ENCODE results near the gene CD200R1.

CD200R1 gene

GRCh38 chr3:112990672-112991602, 16.0 kb upstream of the CD200R1 start, which contains the start of gene GTPBP8:
TSS of gene GTPBP8 (plus strand) at chr3:112990984. CDS start at chr3:112991000, 16 bp downstream.
- in situ Hi-C loops (cut with HindIII; ENCODE audit: low pct_unique_long_range_greater_than_20kb, low sequenced_read_pairs) = loop anchor here (25.0 kb wide), 1 partner anchor 354 kb away; the partner anchor contains the start of gene CCDC80
- DNase-seq (ENCODE audit: low read depth in 1 of 2, low spot score in 1 of 2) = peak; percentile 76 to 92
- TF ChIP-seq JUND (IDR thresholded peaks at IDR 0.05; ENCODE audit: low read depth) = no peak

GRCh38 chr3:112987710-112988334, 12.9 kb upstream of the CD200R1 start:
- no peak for DNase-seq (ENCODE audit: low read depth in 1 of 2, low spot score in 1 of 2)
- no peak for TF ChIP-seq JUND (IDR thresholded peaks at IDR 0.05; ENCODE audit: low read depth)
- in situ Hi-C loops (cut with HindIII; ENCODE audit: low pct_unique_long_range_greater_than_20kb, low sequenced_read_pairs) = loop anchor here (25.0 kb wide), 1 partner anchor 351 kb away; the partner anchor contains the start of gene CCDC80

DNA sequence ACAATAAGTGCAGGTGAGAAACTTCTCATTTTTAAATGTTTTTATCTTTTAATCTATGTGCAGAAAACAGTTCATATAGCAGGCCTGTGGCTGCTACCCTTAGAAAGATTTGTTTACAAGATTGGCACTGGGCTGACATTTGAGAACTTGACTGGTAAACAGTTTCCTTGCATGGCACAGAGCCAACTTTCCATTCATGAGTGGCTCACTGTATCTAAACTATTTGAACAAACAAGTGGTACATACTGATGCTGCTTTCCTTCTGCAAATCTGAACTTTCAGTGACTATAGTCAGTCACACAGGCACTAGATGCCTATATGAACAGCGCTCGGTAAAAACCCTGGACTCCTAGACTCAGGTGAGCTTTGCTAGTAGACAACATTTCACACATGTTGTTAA, 9.6 kb upstream of the CD200R1 start:
- DNase-seq (ENCODE audit: low read depth in 1 of 2, low spot score in 1 of 2) = peak in 1 of 2 experiments; percentile 46
- in situ Hi-C loops (cut with HindIII; ENCODE audit: low pct_unique_long_range_greater_than_20kb, low sequenced_read_pairs) = loop anchor here (25.0 kb wide), 1 partner anchor 347 kb away; the partner anchor contains the start of gene CCDC80

DNA sequence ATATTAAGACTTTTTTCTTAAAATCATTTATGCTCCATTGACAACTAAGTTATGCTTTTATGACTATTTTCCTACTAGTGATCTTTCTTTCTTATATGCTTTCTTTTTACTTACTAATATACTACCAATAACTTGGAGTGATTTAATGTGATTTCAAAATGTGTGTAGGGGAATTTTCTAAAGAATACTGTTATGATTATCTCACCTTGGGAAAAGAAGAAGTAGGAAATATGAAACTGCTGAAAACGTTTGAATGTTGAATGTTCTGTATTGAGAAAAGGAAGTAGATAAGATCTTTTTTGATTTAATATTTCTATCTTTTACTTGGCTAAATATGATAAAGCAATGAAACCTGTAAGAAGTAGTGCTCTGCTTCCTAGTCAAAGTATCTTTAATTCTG, 7.8 kb upstream of the CD200R1 start:
- TF ChIP-seq JUND (IDR thresholded peaks at IDR 0.05; ENCODE audit: low read depth) = no peak
- DNase-seq (ENCODE audit: low read depth in 1 of 2, low spot score in 1 of 2) = no peak
- in situ Hi-C loops (cut with HindIII; ENCODE audit: low pct_unique_long_range_greater_than_20kb, low sequenced_read_pairs) = loop anchor here (25.0 kb wide), 1 partner anchor 345 kb away; the partner anchor contains the start of gene CCDC80

More for the DNA sequence above, 9.6 kb upstream of the CD200R1 start:
- TF ChIP-seq JUND (IDR thresholded peaks at IDR 0.05; ENCODE audit: low read depth) = no peak

DNA sequence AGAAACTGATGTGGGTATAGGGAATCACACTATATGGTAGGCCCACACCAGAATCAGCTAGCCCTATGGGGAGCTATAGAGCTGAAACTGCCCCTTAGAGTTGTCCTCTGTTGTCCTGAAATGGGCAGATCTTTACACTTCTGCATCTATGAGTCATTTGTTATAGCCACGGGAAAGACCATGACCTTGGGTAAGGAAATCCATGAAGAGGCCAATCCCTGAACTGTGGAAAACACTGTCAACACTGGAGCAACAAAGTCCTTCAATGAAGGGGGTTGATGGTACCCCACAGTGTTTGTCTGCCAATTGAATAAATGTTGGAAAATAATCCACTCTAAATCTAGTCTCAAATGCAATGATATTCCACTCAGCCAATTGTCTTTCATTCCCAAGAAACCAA, 5.2 kb upstream of the CD200R1 start:
- no peak for TF ChIP-seq JUND (IDR thresholded peaks at IDR 0.05; ENCODE audit: low read depth)
- DNase-seq (ENCODE audit: low read depth in 1 of 2, low spot score in 1 of 2) = no peak
- in situ Hi-C loops (cut with HindIII; ENCODE audit: low pct_unique_long_range_greater_than_20kb, low sequenced_read_pairs) = loop anchor here (25.0 kb wide), 1 partner anchor 343 kb away; the partner anchor contains the start of gene CCDC80

DNA sequence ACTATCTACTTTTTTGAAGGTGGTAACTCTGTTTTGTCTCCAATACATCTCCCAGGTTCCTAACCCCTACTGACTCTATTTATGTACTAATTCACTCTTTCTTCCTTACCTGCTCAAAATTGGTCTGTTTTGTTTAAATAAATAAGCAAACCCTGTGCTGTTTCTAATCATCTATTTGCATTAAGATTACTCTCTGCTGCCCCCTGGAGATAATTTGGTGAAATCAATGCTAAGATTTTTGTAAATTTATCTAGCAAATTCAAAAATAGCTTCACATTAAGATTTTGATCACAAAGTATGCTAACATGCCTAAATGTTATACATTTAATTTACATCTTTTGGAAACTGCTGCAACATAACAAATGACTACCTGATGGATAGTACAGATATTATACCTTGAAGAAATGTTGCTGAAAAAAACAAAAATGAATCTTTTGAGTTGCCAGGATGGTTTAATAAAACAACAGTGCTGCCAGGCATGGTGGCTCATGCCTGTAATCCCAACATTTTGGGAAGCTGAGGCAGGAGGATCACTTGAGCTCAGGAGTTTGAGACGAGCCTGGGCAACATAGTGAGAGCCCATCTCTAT, 4.4 kb upstream of the CD200R1 start:
- peak in 1 of 2 experiments; percentile 49 for DNase-seq (ENCODE audit: low read depth in 1 of 2, low spot score in 1 of 2)

DNA sequence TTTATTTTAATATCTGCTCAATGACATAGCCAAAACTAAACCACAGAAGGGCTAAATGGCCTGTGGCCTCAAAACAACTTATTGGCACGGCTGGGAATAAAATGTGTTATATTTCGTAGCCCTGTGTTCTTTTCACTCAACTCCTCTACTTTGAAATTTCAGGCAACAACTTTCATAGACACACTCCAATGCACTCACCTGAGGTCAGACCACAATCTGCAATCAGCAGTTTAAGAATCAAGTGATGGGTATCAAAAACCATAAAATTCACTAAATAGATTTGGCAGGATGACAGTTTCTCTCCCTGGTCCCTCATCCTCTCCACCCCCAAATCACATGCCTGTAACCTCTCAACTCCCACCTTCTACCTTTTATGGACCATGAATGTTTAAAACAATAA, 2.0 kb upstream of the CD200R1 start:
- no peak for TF ChIP-seq JUND (IDR thresholded peaks at IDR 0.05; ENCODE audit: low read depth)
- DNase-seq (ENCODE audit: low read depth in 1 of 2, low spot score in 1 of 2) = no peak
- in situ Hi-C loops (cut with HindIII; ENCODE audit: low pct_unique_long_range_greater_than_20kb, low sequenced_read_pairs) = loop anchor here (25.0 kb wide), 1 partner anchor 340 kb away; the partner anchor contains the start of gene CCDC80

More for the DNA sequence above, 4.4 kb upstream of the CD200R1 start:
- in situ Hi-C loops (cut with HindIII; ENCODE audit: low pct_unique_long_range_greater_than_20kb, low sequenced_read_pairs) = loop anchor here (25.0 kb wide), 1 partner anchor 342 kb away; the partner anchor contains the start of gene CCDC80
- TF ChIP-seq JUND (IDR thresholded peaks at IDR 0.05; ENCODE audit: low read depth) = no peak

- TF ChIP-seq JUND (IDR thresholded peaks at IDR 0.05; ENCODE audit: low read depth) = no peak
- DNase-seq (ENCODE audit: low read depth in 1 of 2, low spot score in 1 of 2) = no peak
- in situ Hi-C loops (cut with HindIII; ENCODE audit: low pct_unique_long_range_greater_than_20kb, low sequenced_read_pairs) = loop anchor here (25.0 kb wide), 1 partner anchor 339 kb away; the partner anchor contains the start of gene CCDC80
Measured at GRCh38 chr3:112976001-112976400, 1.1 kb upstream of the CD200R1 start.

DNA sequence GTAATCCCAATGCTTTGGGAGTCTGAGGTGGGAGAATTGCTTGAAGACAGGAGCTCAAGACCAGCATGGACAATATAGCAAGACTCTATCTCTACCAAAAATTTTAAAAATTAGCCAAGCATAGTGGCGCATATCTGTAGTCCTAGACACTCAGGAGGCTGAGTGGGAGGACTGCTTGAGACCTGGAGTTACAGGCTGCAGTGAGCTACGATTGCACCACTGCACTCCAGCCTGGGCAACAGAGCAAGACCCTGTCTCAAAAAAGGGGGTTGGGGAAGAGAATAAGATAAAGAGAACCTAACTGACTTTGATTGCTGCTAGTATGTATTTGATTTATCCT, 755 bp downstream of the CD200R1 start:
- no peak for DNase-seq (ENCODE audit: low read depth in 1 of 2, low spot score in 1 of 2)
- no peak for TF ChIP-seq JUND (IDR thresholded peaks at IDR 0.05; ENCODE audit: low read depth)
- in situ Hi-C loops (cut with HindIII; ENCODE audit: low pct_unique_long_range_greater_than_20kb, low sequenced_read_pairs) = no loop called here

GRCh38 chr3:112973325-112974177, 1.4 kb downstream of the CD200R1 start:
- no peak for TF ChIP-seq JUND (IDR thresholded peaks at IDR 0.05; ENCODE audit: low read depth)
- in situ Hi-C loops (cut with HindIII; ENCODE audit: low pct_unique_long_range_greater_than_20kb, low sequenced_read_pairs) = no loop called here
- no peak for DNase-seq (ENCODE audit: low read depth in 1 of 2, low spot score in 1 of 2)

DNA sequence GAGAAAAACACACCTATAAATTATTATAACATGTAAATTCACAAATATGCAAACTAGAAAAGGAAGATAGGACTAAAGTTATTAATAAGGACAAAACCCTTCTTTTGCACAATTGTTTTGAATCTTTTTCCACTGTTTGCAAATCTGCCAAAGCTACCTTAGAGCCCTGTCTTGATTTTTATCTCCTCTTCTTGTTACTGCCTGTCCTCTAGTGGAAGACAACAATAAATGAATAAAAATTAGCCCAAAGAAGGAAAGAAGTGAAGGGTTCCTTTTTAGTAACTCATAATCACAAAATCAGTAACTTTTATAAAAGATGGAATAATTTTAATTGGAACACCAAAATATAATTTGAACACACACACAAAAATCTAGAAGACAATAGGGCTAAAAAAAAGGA, 2.7 kb downstream of the CD200R1 start:
- TF ChIP-seq JUND (IDR thresholded peaks at IDR 0.05; ENCODE audit: low read depth) = no peak
- no peak for DNase-seq (ENCODE audit: low read depth in 1 of 2, low spot score in 1 of 2)
- in situ Hi-C loops (cut with HindIII; ENCODE audit: low pct_unique_long_range_greater_than_20kb, low sequenced_read_pairs) = no loop called here
